Adrenal gland (tissue), 12 donors: ENCODE results near the gene IL1RAPL2. TPM values are rescaled to one million over a fixed set of nuclear protein-coding genes. Genes with fewer than 3 reads are reported as not detected.

ENCODE experiments used
- DNase-seq, 7 donors: peaks; one replicate each; pipeline ENCODE4 v3.0.0-alpha.2; 2019 to 2020
- H3K27ac ChIP-seq, 5 donors: fragments of 200-600 bp; sonication (generic) in 4 of 5; 1 replicate in 3 of 5; 2 replicates in 2 of 5; pipeline versions ENCODE4 v1.5.1 to v1.8.0; 2016 to 2020; ENCODE audit warnings: mild to moderate bottlenecking in 1 of 5
- H3K27me3 ChIP-seq: fragments of 200-600 bp; 2 replicates; pipeline ENCODE4 v1.8.0; 2021
- H3K36me3 ChIP-seq, 2 donors: fragments of 200-600 bp; replicated peaks in 1 of 2; 1 replicate in 1 of 2; 2 replicates in 1 of 2; pipeline versions ENCODE4 v1.5.1 to v1.8.0; 2018 to 2022
- H3K4me1 ChIP-seq, 2 donors: fragments of 200-600 bp; replicated peaks in 1 of 2; 1 replicate in 1 of 2; 2 replicates in 1 of 2; pipeline versions ENCODE4 v1.5.1 to v1.8.0; 2018 to 2021
- H3K4me3 ChIP-seq, 4 donors: fragments of 200-600 bp; sonication (generic) in 3 of 4; one replicate each; pipeline ENCODE4 v1.5.1; 2016 to 2018
- H3K9me3 ChIP-seq, 3 donors: fragments of 200-600 bp; sonication (generic) in 1 of 3; replicated peaks in 1 of 3; 1 replicate in 2 of 3; 2 replicates in 1 of 3; pipeline versions ENCODE4 v1.5.1 to v1.8.0; 2016 to 2021
- POLR2A ChIP-seq, 2 donors: fragments of 450-650 bp; IDR thresholded peaks; one replicate each; pipeline ENCODE4 v1.6.1; 2017; ENCODE audit warnings: antibody characterized with exemption in 2 of 2, mild to moderate bottlenecking in 2 of 2, moderate library complexity in 1 of 2
- WGBS, 4 donors: extraction: QIAGEN DNeasy Blood & Tissue Kit in 2 of 4; methylation state at CpG; one replicate each; pipeline versions ENCODE4 v1.1.5 to v1.1.7; 2013 to 2017; 5-methylcytosine and 5-hydroxymethylcytosine counted together
- intact Hi-C, 2 donors: fragments of 100-400 bp; cut with DNase I; formaldehyde crosslinking; loops; one replicate each; pipeline versions ENCODE4 v1.14.1 to v1.15.0; 2022 to 2023
- polyA plus RNA-seq, 3 donors: library from polyadenylated mRNA; stranded (reverse); fragments of 200-250 nt in 2 of 3; fragments of 350-450 nt in 1 of 3; fragmentation: Illumina TruSeq in 1 of 3; extraction: RNeasy Lipid Tissue Mini Kit (QIAGEN cat#74804) in 1 of 3; gene quantifications; one replicate each; pipeline ENCODE4 v1.2.3, GENCODE V29; 2013 to 2014
- small RNA-seq, 2 donors: library from RNA; depleted of rRNA; stranded (forward); fragments of <200 nt; gene quantifications; one replicate each; pipeline ENCODE3, GENCODE V24; 2016
- total RNA-seq, 9 donors: library from RNA; depleted of rRNA in 4 of 9; stranded (reverse); fragments of >200 nt in 4 of 9; fragments of 120-200 nt in 1 of 9; fragmentation: NEBNext Ultra II Directional in 1 of 9; extraction: Animal tissue kit (Norgen Biotek cat#: 25700) in 1 of 9; gene quantifications; one replicate each; pipeline versions ENCODE4 v1.1.0 to v1.2.4, GENCODE V29; 2013 to 2023
- TF ChIP-seq, protein P1 (sequence below), 6 experiments: fragments of 450-650 bp in 4 of 6; fragments of 200-600 bp in 2 of 6; sonication (generic) in 1 of 6; IDR thresholded peaks; 1 replicate in 5 of 6; 2 replicates in 1 of 6; pipeline versions ENCODE4 v1.5.1 to v1.8.0; 2016 to 2021; ENCODE audit warnings: antibody characterized with exemption in 6 of 6, mild to moderate bottlenecking in 2 of 6, moderate library complexity in 1 of 6
- donor health status: healthy with polysubstance abuse.
- donor health status: Bipolar disorder and iron deficiency.
- donor health status: DM: yes; HTN: yes; CAD: no.
- donor health status: DM: no; HTN: no; CAD: no.
- donor health status: DM: no; HTN: no; CAD: no.
- donor health status: DM: yes; HTN: yes; CAD: no.

Gene IL1RAPL2
- total and polyA plus RNA-seq, 12 donors: 0.27 to 8.4 (median 0.64) TPM; not detected in 5

DNA sequence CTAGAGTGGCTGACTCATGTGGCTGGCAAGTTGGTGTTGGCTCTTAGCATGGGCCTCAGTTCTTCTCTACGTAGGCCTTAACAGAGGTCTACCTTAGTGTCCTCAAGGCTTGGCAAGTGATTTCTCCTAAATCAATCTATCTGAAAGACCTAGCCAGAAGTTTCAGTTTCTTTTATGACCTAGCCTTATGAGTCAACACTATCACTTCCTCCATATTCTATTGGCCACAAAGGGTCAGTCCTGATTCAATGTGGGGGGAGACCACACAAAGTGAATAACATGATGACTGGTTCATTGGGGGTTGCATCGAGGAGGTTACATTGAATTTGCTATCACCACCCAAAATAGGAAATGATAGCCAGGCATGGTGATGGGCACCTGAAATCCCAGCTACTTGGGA, 1250.5 kb downstream of the IL1RAPL2 start:
- WGBS, 4 donors: 53 to 80% (median 63%) methylated on average over 1 to 2 of the region's 2 CpGs
- Histone ChIP-seq H3K27me3 (peaks cover 6% of the 10 kb centered on the region), H3K4me1 (no peaks in the 10 kb centered on the region), H3K36me3 (no peaks in the 10 kb centered on the region), H3K4me3 (no peak overlapping the region), H3K27ac (no peak overlapping the region), H3K9me3 (no peaks in the 10 kb centered on the region)
- TF ChIP-seq, protein P1, sequence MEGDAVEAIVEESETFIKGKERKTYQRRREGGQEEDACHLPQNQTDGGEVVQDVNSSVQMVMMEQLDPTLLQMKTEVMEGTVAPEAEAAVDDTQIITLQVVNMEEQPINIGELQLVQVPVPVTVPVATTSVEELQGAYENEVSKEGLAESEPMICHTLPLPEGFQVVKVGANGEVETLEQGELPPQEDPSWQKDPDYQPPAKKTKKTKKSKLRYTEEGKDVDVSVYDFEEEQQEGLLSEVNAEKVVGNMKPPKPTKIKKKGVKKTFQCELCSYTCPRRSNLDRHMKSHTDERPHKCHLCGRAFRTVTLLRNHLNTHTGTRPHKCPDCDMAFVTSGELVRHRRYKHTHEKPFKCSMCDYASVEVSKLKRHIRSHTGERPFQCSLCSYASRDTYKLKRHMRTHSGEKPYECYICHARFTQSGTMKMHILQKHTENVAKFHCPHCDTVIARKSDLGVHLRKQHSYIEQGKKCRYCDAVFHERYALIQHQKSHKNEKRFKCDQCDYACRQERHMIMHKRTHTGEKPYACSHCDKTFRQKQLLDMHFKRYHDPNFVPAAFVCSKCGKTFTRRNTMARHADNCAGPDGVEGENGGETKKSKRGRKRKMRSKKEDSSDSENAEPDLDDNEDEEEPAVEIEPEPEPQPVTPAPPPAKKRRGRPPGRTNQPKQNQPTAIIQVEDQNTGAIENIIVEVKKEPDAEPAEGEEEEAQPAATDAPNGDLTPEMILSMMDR (IDR thresholded peaks at IDR 0.05): no peak
- no peak for TF ChIP-seq POLR2A (IDR thresholded peaks at IDR 0.05)
- DNase-seq: no peak
- intact Hi-C loops: no loop called here

Small RNA genes within 50 kb of the gene (small RNA-seq; reads per million reads assigned to genes)
- gene RNU6-207P: 0 reads per million in 2 donors
